HepG2 (cell line): Measurements from ENCODE around the gene PKP1. TPM values are rescaled to one million over a fixed set of nuclear protein-coding genes. Genes with fewer than 3 reads are reported as not detected.

Experiments
- ATAC-seq: fragments of 200-7000 bp; cut with Tn5 transposase; 3 replicates; pipeline ENCODE4 v1.9.1; 2020; ENCODE audit warnings: mild to moderate bottlenecking, moderate library complexity
- BruUV-seq: library from RNA; stranded (reverse); fragments of 400-500 nt; replicated peaks from 2 replicates; lab custom pipeline; 2021; lab: Mats Ljungman, UMichigan
- CTCF ChIA-PET: fragments of 300-600 bp; formaldehyde crosslinking; extraction: SDS; loops from one replicate; lab custom pipeline; 2021; ENCODE audit warnings: low total read pairs, inconsistent platforms, low intra/inter-chr PET ratio; lab: Yijun Ruan, JAX
- POLR2A ChIA-PET: fragments of 350-600 bp; sonication (Branson Sonifier 250); formaldehyde crosslinking; loops from one replicate; lab custom pipeline; 2020; ENCODE audit warnings: antibody characterized with exemption, inconsistent platforms; lab: Yijun Ruan, JAX
- DNase-seq: peaks from one replicate; pipeline ENCODE4 v3.0.0-alpha.2; 2015; ENCODE audit warnings: low spot score
- FAIRE-seq: peaks from 3 replicates; lab custom pipeline; 2011; peaks lifted over from hg19 to GRCh38; lab: Jason Lieb, UNC
- H2AFZ ChIP-seq: one replicate; pipeline ENCODE4 v1.6.1; 2011; ENCODE audit warnings: low read length, inconsistent platforms
- H3K27ac ChIP-seq: fragments of 300-600 bp; 3 replicates; pipeline ENCODE4 v1.8.0; 2011; ENCODE audit warnings: mixed run types, mild to moderate bottlenecking, mixed read lengths, low read length, inconsistent platforms; ENCODE audit not compliant: insufficient read depth; ENCODE audit errors: extremely low read length
- H3K27me3 ChIP-seq, 2 experiments: fragments of 200-600 bp in 1 of 2; 2 replicates in 1 of 2; 3 replicates in 1 of 2; pipeline versions ENCODE4 v1.6.0 to v1.8.0; 2011; ENCODE audit warnings: low read length in 2 of 2, mild to moderate bottlenecking in 2 of 2, moderate library complexity in 2 of 2, inconsistent platforms in 1 of 2; ENCODE audit not compliant: insufficient read depth in 2 of 2, control insufficient read depth in 1 of 2
- H3K36me3 ChIP-seq, 2 experiments: fragments of 200-600 bp in 1 of 2; replicated peaks in 1 of 2; 2 replicates in 1 of 2; 3 replicates in 1 of 2; pipeline versions ENCODE4 v1.5.1 to v1.8.0; 2011; ENCODE audit warnings: low read length in 2 of 2, inconsistent platforms in 1 of 2; ENCODE audit not compliant: insufficient read depth in 2 of 2, control insufficient read depth in 1 of 2
- H3K4me1 ChIP-seq: 2 replicates; pipeline ENCODE4 v1.5.1; 2012; ENCODE audit warnings: low read length, inconsistent platforms; ENCODE audit not compliant: insufficient read depth
- H3K4me2 ChIP-seq: 2 replicates; pipeline ENCODE4 v1.6.0; 2011; ENCODE audit warnings: low read depth, low read length, inconsistent platforms
- H3K4me3 ChIP-seq, 3 experiments: fragments of 200-600 bp in 1 of 3; sonication (generic), shearing (Covaris generic) in 1 of 3; replicated peaks in 1 of 3; 2 replicates each; pipeline ENCODE4 v1.5.1; 2011 to 2016; ENCODE audit warnings: low read length in 3 of 3, inconsistent platforms in 2 of 3, low read depth in 2 of 3, mild to moderate bottlenecking in 2 of 3, control low read depth in 1 of 3, mixed read lengths in 1 of 3; ENCODE audit not compliant: insufficient read depth in 1 of 3
- H3K79me2 ChIP-seq: one replicate; pipeline ENCODE4 v1.6.1; 2011; ENCODE audit warnings: low read length, inconsistent platforms; ENCODE audit not compliant: insufficient read depth
- H3K9ac ChIP-seq: 2 replicates; pipeline ENCODE4 v1.6.0; 2011; ENCODE audit warnings: mild to moderate bottlenecking, low read depth, low read length, inconsistent platforms; ENCODE audit not compliant: insufficient read depth
- H3K9me3 ChIP-seq: 2 replicates; pipeline ENCODE4 v1.5.1; 2012; ENCODE audit warnings: mild to moderate bottlenecking, low read length
- H4K20me1 ChIP-seq: 2 replicates; pipeline ENCODE4 v1.6.0; 2011; ENCODE audit warnings: inconsistent platforms, mild to moderate bottlenecking, low read length, moderate library complexity; ENCODE audit not compliant: insufficient read depth
- BCL6 ChIP-seq: IDR thresholded peaks from 2 replicates; pipeline ENCODE4 v1.6.1; 2016; ENCODE audit warnings: missing genetic modification reagents, missing compliant biosample characterization
- HNF4G ChIP-seq, 2 experiments: sonication (generic) in 1 of 2; formaldehyde crosslinking in 1 of 2; IDR thresholded peaks; 2 replicates each; pipeline versions ENCODE4 v1.4.0 to v1.6.1; 2011 to 2020; ENCODE audit warnings: borderline replicate concordance in 2 of 2, low read depth in 2 of 2, mild to moderate bottlenecking in 2 of 2, low read length in 1 of 2, missing genetic modification reagents in 1 of 2, moderate library complexity in 1 of 2
- HOXA9 ChIP-seq: sonication (generic); formaldehyde crosslinking; IDR thresholded peaks from 2 replicates; pipeline ENCODE4 v1.8.1; 2022; ENCODE audit warnings: missing genetic modification reagents, mild to moderate bottlenecking, moderate library complexity, borderline replicate concordance
- SYNCRIP ChIP-seq: fragments of 200-400 bp; formaldehyde crosslinking; IDR thresholded peaks from 2 replicates; pipeline ENCODE4 v1.6.1; 2018; ENCODE audit warnings: mild to moderate bottlenecking, low read depth, low read length; ENCODE audit not compliant: insufficient read depth
- TAF15 ChIP-seq: fragments of 200-400 bp; formaldehyde crosslinking; IDR thresholded peaks from one replicate; pipeline ENCODE4 v1.6.1; 2018; ENCODE audit warnings: mild to moderate bottlenecking, low read depth, low read length; ENCODE audit not compliant: poor library complexity, severe bottlenecking
- ZNF235 ChIP-seq: sonication (generic); formaldehyde crosslinking; IDR thresholded peaks from 2 replicates; pipeline ENCODE4 v1.8.1; 2023; ENCODE audit warnings: mild to moderate bottlenecking, missing genetic modification reagents, borderline replicate concordance
- ZNF343 ChIP-seq: sonication (generic); formaldehyde crosslinking; IDR thresholded peaks from 2 replicates; pipeline ENCODE4 v1.4.0; 2020; ENCODE audit warnings: mild to moderate bottlenecking, missing genetic modification reagents
- ZNF513 ChIP-seq: sonication (generic); formaldehyde crosslinking; conservative IDR thresholded peaks from 2 replicates; pipeline ENCODE4 v1.5.0; 2020; ENCODE audit warnings: missing genetic modification reagents
- ZNF549 ChIP-seq: sonication (generic); formaldehyde crosslinking; IDR thresholded peaks from 2 replicates; pipeline ENCODE4 v1.5.0; 2020; ENCODE audit warnings: missing genetic modification reagents
- ZZZ3 ChIP-seq: sonication (generic); formaldehyde crosslinking; IDR thresholded peaks from 2 replicates; pipeline ENCODE4 v1.4.0; 2020; ENCODE audit warnings: missing genetic modification reagents, mild to moderate bottlenecking, borderline replicate concordance
- WGBS: methylation state at CpG from one replicate; pipeline ENCODE4 v1.1.6; 2017; ENCODE audit warnings: low lambda C conversion rate; 5-methylcytosine and 5-hydroxymethylcytosine counted together
- in situ Hi-C: cut with HindIII; loops from 2 replicates; pipeline ENCODE4 v1.10.0; 2017; ENCODE audit warnings: low pct_unique_long_range_greater_than_20kb; ENCODE audit not compliant: extremely low pct_ligation_motif_present
- intact Hi-C: fragments of 100-400 bp; cut with micrococcal nuclease; formaldehyde crosslinking; loops from one replicate; pipeline ENCODE4 v1.10.0; 2022; ENCODE audit not compliant: unreplicated experiment
- polyA plus RNA-seq, 8 experiments: library from polyadenylated mRNA; depleted of rRNA in 3 of 8; stranded (reverse) in 7 of 8; unstranded in 1 of 8; fragments of >200 nt; fragmentation: Illumina TruSeq in 4 of 8; extraction: Trizol in 4 of 8; gene quantifications; 2 replicates each; pipeline versions ENCODE4 v1.2.1 to v1.2.3, GENCODE V29; 2011 to 2016; ENCODE audit warnings: low read depth in 4 of 8, missing spikeins in 1 of 8, mixed read lengths in 1 of 8; ENCODE audit not compliant: insufficient read depth in 1 of 8
- total RNA-seq, 5 experiments: library from RNA; depleted of rRNA; stranded (reverse); fragments of >200 nt; fragmentation: Illumina TruSeq; extraction: Trizol; gene quantifications; 2 replicates each; pipeline ENCODE4 v1.2.3, GENCODE V29; 2016; ENCODE audit warnings: low read depth in 1 of 5
- TF ChIP-seq, protein P1 (sequence below): IDR thresholded peaks from 2 replicates; pipeline ENCODE4 v1.4.0; 2020; ENCODE audit warnings: mild to moderate bottlenecking, missing genetic modification reagents

PKP1 gene
- total and polyA plus RNA-seq, 2 of the 13 experiments (the other 11 are each of a cell fraction or from before 2014, with no cell fraction given): not detected

DNA sequence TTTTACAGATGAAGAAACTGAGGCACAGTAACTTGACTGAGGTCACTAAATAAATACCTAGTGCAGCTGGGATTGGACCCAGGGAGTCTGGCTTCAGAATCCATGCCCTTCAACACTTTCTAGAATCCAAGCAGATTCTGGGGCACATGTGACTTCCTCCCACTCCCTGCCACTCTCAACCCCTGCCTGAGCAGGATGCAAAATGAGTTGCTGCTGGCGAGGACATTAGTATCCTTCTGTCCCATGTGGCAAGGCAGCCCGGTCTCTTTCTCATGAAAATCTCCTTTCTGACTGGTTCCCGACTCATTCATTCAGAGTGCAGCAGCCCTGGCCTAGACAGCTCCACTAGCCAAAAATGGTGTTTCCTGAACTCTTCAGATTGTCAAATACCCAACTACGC is 65.8 kb downstream of the PKP1 start (continued):
- TF ChIP-seq ZZZ3: no peak

- in situ Hi-C loops: no loop called here
Observed at GRCh38 chr1:201350361-201350725, 67.0 kb downstream of the PKP1 start.

More at GRCh38 chr1:201350361-201350725, 67.0 kb downstream of the PKP1 start:
- DNase-seq: no peak
- 0% methylated on average over 2 of the region's 2 CpGs for WGBS
- ChIA-PET CTCF (no interaction called here), POLR2A (no interaction called here)
- Histone ChIP-seq H3K4me2 (no peak overlapping the region), H3K4me1 (no peaks in the 10 kb centered on the region), H3K4me3 (no peak overlapping the region), H2AFZ (no peak overlapping the region), H3K27ac (no peak overlapping the region), H3K9ac (no peak overlapping the region), H3K27me3 (peaks cover 0 to 7% of the 10 kb centered on the region in 2 experiments; a peak in 2 of 5 replicates), H3K9me3 (no peaks in the 10 kb centered on the region), H3K79me2 (no peaks in the 10 kb centered on the region), H4K20me1 (no peaks in the 10 kb centered on the region), H3K36me3 (no peaks in the 10 kb centered on the region)
- no peak for ATAC-seq
- BruUV-seq: no TSS peak
- no peak for FAIRE-seq
- TF ChIP-seq BCL6 (CRISPR knock-in tag) (no peak), ZNF513 (no peak), TAF15 (no peak), HOXA9 (CRISPR knock-in tag) (no peak), HNF4G (IDR thresholded peaks at IDR 0.05; ENCODE audit: borderline replicate concordance, low read depth, low read length) (no peak), HNF4G (CRISPR knock-in tag; IDR thresholded peaks at IDR 0.05; ENCODE audit: borderline replicate concordance, low read depth) (no peak), ZNF549 (CRISPR knock-in tag) (no peak), ZNF343 (CRISPR knock-in tag) (no peak), SYNCRIP (no peak), ZNF235 (no peak)
- TF ChIP-seq, protein P1, sequence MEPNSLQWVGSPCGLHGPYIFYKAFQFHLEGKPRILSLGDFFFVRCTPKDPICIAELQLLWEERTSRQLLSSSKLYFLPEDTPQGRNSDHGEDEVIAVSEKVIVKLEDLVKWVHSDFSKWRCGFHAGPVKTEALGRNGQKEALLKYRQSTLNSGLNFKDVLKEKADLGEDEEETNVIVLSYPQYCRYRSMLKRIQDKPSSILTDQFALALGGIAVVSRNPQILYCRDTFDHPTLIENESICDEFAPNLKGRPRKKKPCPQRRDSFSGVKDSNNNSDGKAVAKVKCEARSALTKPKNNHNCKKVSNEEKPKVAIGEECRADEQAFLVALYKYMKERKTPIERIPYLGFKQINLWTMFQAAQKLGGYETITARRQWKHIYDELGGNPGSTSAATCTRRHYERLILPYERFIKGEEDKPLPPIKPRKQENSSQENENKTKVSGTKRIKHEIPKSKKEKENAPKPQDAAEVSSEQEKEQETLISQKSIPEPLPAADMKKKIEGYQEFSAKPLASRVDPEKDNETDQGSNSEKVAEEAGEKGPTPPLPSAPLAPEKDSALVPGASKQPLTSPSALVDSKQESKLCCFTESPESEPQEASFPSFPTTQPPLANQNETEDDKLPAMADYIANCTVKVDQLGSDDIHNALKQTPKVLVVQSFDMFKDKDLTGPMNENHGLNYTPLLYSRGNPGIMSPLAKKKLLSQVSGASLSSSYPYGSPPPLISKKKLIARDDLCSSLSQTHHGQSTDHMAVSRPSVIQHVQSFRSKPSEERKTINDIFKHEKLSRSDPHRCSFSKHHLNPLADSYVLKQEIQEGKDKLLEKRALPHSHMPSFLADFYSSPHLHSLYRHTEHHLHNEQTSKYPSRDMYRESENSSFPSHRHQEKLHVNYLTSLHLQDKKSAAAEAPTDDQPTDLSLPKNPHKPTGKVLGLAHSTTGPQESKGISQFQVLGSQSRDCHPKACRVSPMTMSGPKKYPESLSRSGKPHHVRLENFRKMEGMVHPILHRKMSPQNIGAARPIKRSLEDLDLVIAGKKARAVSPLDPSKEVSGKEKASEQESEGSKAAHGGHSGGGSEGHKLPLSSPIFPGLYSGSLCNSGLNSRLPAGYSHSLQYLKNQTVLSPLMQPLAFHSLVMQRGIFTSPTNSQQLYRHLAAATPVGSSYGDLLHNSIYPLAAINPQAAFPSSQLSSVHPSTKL (CRISPR knock-in tag): no peak
- intact Hi-C loops: no loop called here
